ENCODE measurements around the gene PKP1. TPM values are rescaled to one million over a fixed set of nuclear protein-coding genes. Genes with fewer than 3 reads are reported as not detected.

PKP1 gene
- total and polyA plus RNA-seq, 2 experiments from 2014 or later: 0.19 to 0.83 TPM

DNA sequence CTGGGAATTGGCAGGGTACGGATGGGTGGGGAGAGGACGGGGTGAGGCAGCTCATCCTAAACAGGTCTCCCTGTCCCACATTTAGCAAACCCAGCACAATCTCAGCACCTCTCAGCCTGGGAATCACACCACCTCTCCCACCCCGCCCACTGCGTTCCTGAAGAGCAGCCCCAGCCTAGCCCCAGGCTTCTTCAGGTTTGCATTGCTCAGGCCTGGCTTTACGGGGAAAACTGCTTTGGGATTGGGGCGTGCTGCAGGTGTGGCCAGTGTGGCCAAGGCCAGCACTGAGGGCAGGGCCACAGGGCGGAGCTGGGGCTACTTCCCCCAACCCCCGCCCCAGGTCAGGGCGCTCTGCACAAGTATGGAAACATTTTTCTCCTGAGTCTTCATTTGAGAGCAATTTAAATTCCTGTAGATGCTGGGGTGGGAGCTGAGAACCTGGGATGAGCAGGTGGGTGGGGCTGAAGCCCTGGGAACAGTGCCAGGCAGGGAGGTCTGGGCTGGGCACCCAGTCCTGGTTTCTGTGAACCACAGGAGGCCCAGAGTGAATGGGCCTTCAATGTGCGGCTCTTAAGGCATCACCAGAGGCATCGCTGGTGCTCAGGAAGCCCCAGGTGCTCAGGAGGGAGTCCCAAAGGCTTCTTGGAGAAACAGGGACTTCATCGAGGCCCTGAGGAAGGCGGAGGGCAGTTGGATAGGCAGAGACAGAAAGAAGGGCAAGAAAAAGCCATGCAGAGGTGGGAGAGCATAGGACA, 70.1 kb downstream of the PKP1 start:
- Mint-ChIP-seq H3K27ac (no peak overlapping the region), H3K27me3 (ENCODE audit: insufficient read depth, low read depth, poor library complexity) (peaks cover 17% of the 10 kb centered on the region), H3K4me3 (no peak overlapping the region), H3K9me3 (no peaks in the 10 kb centered on the region), H3K36me3 (ENCODE audit: low read depth) (no peaks in the 10 kb centered on the region), H3K4me1 (peaks cover 22% of the 10 kb centered on the region)
- peaks cover 3% of the 10 kb centered on the region for H3K4me1 ChIP-seq (ENCODE audit: insufficient read depth)
- H3F3A ChIP-seq (replicated peaks; ENCODE audit: low read depth): no peaks in the 10 kb centered on the region
- no peaks in the 10 kb centered on the region for H3K79me2 ChIP-seq (replicated peaks; ENCODE audit: insufficient read depth)
- no peaks in the 10 kb centered on the region for H3K9me2 ChIP-seq (ENCODE audit: insufficient read depth)
- no peaks in the 10 kb centered on the region for H3K36me3 ChIP-seq (ENCODE audit: insufficient read depth)
- ATAC-seq (peak; percentile 32), DNase-seq (ENCODE audit: low spot score) (peak; percentile 13)
- peak overlapping the region; percentile 72; the same call in 1 of the 2 replicates for H2AFZ ChIP-seq
- TF ChIP-seq ZNF114 (CRISPR knock-in tag; IDR thresholded peaks at IDR 0.05) (no peak), NANOG (IDR thresholded peaks at IDR 0.05; ENCODE audit: borderline replicate concordance) (no peak), EZH2phosphoT487 (IDR thresholded peaks at IDR 0.05; ENCODE audit: unreplicated experiment) (no peak), STAT1 (IDR thresholded peaks at IDR 0.05; ENCODE audit: unreplicated experiment) (no peak), CREB1 (CRISPR knock-in tag; IDR thresholded peaks at IDR 0.05; ENCODE audit: low read depth) (no peak), POLR2AphosphoS5 (IDR thresholded peaks at IDR 0.05; ENCODE audit: low read depth) (no peak), JUNB (IDR thresholded peaks at IDR 0.05; ENCODE audit: unreplicated experiment) (no peak), ZNF331 (CRISPR knock-in tag; IDR thresholded peaks at IDR 0.05; ENCODE audit: low read depth) (no peak)
- TF ChIP-seq, protein P1, sequence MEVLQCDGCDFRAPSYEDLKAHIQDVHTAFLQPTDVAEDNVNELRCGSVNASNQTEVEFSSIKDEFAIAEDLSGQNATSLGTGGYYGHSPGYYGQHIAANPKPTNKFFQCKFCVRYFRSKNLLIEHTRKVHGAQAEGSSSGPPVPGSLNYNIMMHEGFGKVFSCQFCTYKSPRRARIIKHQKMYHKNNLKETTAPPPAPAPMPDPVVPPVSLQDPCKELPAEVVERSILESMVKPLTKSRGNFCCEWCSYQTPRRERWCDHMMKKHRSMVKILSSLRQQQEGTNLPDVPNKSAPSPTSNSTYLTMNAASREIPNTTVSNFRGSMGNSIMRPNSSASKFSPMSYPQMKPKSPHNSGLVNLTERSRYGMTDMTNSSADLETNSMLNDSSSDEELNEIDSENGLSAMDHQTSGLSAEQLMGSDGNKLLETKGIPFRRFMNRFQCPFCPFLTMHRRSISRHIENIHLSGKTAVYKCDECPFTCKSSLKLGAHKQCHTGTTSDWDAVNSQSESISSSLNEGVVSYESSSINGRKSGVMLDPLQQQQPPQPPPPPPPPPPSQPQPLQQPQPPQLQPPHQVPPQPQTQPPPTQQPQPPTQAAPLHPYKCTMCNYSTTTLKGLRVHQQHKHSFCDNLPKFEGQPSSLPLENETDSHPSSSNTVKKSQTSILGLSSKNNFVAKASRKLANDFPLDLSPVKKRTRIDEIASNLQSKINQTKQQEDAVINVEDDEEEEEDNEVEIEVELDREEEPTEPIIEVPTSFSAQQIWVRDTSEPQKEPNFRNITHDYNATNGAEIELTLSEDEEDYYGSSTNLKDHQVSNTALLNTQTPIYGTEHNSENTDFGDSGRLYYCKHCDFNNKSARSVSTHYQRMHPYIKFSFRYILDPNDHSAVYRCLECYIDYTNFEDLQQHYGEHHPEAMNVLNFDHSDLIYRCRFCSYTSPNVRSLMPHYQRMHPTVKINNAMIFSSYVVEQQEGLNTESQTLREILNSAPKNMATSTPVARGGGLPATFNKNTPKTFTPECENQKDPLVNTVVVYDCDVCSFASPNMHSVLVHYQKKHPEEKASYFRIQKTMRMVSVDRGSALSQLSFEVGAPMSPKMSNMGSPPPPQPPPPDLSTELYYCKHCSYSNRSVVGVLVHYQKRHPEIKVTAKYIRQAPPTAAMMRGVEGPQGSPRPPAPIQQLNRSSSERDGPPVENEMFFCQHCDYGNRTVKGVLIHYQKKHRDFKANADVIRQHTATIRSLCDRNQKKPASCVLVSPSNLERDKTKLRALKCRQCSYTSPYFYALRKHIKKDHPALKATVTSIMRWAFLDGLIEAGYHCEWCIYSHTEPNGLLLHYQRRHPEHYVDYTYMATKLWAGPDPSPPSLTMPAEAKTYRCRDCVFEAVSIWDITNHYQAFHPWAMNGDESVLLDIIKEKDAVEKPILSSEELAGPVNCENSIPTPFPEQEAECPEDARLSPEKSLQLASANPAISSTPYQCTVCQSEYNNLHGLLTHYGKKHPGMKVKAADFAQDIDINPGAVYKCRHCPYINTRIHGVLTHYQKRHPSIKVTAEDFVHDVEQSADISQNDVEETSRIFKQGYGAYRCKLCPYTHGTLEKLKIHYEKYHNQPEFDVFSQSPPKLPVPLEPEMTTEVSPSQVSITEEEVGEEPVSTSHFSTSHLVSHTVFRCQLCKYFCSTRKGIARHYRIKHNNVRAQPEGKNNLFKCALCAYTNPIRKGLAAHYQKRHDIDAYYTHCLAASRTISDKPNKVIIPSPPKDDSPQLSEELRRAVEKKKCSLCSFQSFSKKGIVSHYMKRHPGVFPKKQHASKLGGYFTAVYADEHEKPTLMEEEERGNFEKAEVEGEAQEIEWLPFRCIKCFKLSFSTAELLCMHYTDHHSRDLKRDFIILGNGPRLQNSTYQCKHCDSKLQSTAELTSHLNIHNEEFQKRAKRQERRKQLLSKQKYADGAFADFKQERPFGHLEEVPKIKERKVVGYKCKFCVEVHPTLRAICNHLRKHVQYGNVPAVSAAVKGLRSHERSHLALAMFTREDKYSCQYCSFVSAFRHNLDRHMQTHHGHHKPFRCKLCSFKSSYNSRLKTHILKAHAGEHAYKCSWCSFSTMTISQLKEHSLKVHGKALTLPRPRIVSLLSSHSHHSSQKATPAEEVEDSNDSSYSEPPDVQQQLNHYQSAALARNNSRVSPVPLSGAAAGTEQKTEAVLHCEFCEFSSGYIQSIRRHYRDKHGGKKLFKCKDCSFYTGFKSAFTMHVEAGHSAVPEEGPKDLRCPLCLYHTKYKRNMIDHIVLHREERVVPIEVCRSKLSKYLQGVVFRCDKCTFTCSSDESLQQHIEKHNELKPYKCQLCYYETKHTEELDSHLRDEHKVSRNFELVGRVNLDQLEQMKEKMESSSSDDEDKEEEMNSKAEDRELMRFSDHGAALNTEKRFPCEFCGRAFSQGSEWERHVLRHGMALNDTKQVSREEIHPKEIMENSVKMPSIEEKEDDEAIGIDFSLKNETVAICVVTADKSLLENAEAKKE (CRISPR knock-in tag; IDR thresholded peaks at IDR 0.05): no peak
- TF ChIP-seq, protein P2, sequence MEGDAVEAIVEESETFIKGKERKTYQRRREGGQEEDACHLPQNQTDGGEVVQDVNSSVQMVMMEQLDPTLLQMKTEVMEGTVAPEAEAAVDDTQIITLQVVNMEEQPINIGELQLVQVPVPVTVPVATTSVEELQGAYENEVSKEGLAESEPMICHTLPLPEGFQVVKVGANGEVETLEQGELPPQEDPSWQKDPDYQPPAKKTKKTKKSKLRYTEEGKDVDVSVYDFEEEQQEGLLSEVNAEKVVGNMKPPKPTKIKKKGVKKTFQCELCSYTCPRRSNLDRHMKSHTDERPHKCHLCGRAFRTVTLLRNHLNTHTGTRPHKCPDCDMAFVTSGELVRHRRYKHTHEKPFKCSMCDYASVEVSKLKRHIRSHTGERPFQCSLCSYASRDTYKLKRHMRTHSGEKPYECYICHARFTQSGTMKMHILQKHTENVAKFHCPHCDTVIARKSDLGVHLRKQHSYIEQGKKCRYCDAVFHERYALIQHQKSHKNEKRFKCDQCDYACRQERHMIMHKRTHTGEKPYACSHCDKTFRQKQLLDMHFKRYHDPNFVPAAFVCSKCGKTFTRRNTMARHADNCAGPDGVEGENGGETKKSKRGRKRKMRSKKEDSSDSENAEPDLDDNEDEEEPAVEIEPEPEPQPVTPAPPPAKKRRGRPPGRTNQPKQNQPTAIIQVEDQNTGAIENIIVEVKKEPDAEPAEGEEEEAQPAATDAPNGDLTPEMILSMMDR (conservative IDR thresholded peaks at IDR 0.05; ENCODE audit: low read depth in 2 of 2): no peak
- TF ChIP-seq, protein P3, sequence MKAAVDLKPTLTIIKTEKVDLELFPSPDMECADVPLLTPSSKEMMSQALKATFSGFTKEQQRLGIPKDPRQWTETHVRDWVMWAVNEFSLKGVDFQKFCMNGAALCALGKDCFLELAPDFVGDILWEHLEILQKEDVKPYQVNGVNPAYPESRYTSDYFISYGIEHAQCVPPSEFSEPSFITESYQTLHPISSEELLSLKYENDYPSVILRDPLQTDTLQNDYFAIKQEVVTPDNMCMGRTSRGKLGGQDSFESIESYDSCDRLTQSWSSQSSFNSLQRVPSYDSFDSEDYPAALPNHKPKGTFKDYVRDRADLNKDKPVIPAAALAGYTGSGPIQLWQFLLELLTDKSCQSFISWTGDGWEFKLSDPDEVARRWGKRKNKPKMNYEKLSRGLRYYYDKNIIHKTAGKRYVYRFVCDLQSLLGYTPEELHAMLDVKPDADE (IDR thresholded peaks at IDR 0.05): no peak
- H4K20me1 ChIP-seq (replicated peaks; ENCODE audit: insufficient read depth): no peaks in the 10 kb centered on the region
- no peak overlapping the region for H3K27ac ChIP-seq (ENCODE audit: low read depth)
- H3K4me2 ChIP-seq: no peak overlapping the region
- no peaks in the 10 kb centered on the region for H3K27me3 ChIP-seq (ENCODE audit: insufficient read depth)
- no peak overlapping the region for H3K4me3 ChIP-seq
